ENCODE data around the gene FER1L5.
A peak's percentile ranks its signal among the peaks of the same experiment; 100 is the strongest.

The FER1L5 gene

GRCh38 chr2:96680561-96681141 is 38.1 kb downstream of the FER1L5 start:
- DNase-seq (ENCODE audit: low spot score): no peak

GRCh38 chr2:96681540-96681939 is 39.0 kb downstream of the FER1L5 start:
- DNase-seq (ENCODE audit: low spot score): no peak

GRCh38 chr2:96683307-96683706 is 40.7 kb downstream of the FER1L5 start:
- no peak for DNase-seq (ENCODE audit: low spot score)

GRCh38 chr2:96683972-96684820 is 41.6 kb downstream of the FER1L5 start:
- DNase-seq (ENCODE audit: low spot score): no peak

GRCh38 chr2:96684883-96685576 is 42.5 kb downstream of the FER1L5 start:
- DNase-seq (ENCODE audit: low spot score): no peak

- DNase-seq (ENCODE audit: low spot score): peak; percentile 50
Observed at GRCh38 chr2:96685577-96686459, 43.3 kb downstream of the FER1L5 start.

GRCh38 chr2:96687266-96687665 is 44.7 kb downstream of the FER1L5 start:
- no peak for DNase-seq (ENCODE audit: low spot score)

- no peak for DNase-seq (ENCODE audit: low spot score)
Observed at GRCh38 chr2:96687711-96688640, 45.4 kb downstream of the FER1L5 start.

- no peak for DNase-seq (ENCODE audit: low spot score)
Observed at GRCh38 chr2:96688649-96689430, 46.3 kb downstream of the FER1L5 start.

GRCh38 chr2:96689431-96689991 is 46.9 kb downstream of the FER1L5 start:
- no peak for DNase-seq (ENCODE audit: low spot score)

GRCh38 chr2:96690306-96691021 is 47.9 kb downstream of the FER1L5 start:
- DNase-seq (ENCODE audit: low spot score): no peak

GRCh38 chr2:96691022-96691612 is 48.6 kb downstream of the FER1L5 start:
- DNase-seq (ENCODE audit: low spot score): no peak

GRCh38 chr2:96692094-96692971 is 49.8 kb downstream of the FER1L5 start:
- no peak for DNase-seq (ENCODE audit: low spot score)

- no peak for DNase-seq (ENCODE audit: low spot score)
Observed at GRCh38 chr2:96693286-96694200, 51.0 kb downstream of the FER1L5 start.

- DNase-seq (ENCODE audit: low spot score): no peak
Observed at GRCh38 chr2:96694279-96694678, 51.7 kb downstream of the FER1L5 start.

GRCh38 chr2:96694816-96695455 is 52.4 kb downstream of the FER1L5 start:
- no peak for DNase-seq (ENCODE audit: low spot score)
